ENCODE results near the gene EEF2KMT. TPM values are rescaled to one million over a fixed set of nuclear protein-coding genes. Genes with fewer than 3 reads are reported as not detected.
"Not testable (repeated sequence)": the region's sequence is repeated elsewhere in the genome, so short reads cannot be mapped to it uniquely, and the experiment has no call there.

The EEF2KMT gene
- total and polyA plus RNA-seq, 2 of the 13 experiments (the other 11 are each of a cell fraction or from before 2014, with no cell fraction given), result 10.7 to 26.9 TPM

GRCh38 chr16:5134739-5135452, 37.3 kb upstream of the EEF2KMT start (continued):
- TF ChIP-seq ZBTB40 (IDR thresholded peaks at IDR 0.05); MAZ (IDR thresholded peaks at IDR 0.05; ENCODE audit: borderline replicate concordance, low read depth, low read length): not testable (repeated sequence)
- TF ChIP-seq ZBTB40 (CRISPR knock-in tag; IDR thresholded peaks at IDR 0.05), result peak; percentile 69; the same call in 1 of the 2 replicates
- peak; percentile 98 for TF ChIP-seq ZNF567 (CRISPR knock-in tag; IDR thresholded peaks at IDR 0.05; ENCODE audit: borderline replicate concordance)
- TF ChIP-seq SAP130 (CRISPR knock-in tag; IDR thresholded peaks at IDR 0.05; ENCODE audit: low read depth), result peak; percentile 73; the same call in 1 of the 2 replicates
- TF ChIP-seq, protein P1, sequence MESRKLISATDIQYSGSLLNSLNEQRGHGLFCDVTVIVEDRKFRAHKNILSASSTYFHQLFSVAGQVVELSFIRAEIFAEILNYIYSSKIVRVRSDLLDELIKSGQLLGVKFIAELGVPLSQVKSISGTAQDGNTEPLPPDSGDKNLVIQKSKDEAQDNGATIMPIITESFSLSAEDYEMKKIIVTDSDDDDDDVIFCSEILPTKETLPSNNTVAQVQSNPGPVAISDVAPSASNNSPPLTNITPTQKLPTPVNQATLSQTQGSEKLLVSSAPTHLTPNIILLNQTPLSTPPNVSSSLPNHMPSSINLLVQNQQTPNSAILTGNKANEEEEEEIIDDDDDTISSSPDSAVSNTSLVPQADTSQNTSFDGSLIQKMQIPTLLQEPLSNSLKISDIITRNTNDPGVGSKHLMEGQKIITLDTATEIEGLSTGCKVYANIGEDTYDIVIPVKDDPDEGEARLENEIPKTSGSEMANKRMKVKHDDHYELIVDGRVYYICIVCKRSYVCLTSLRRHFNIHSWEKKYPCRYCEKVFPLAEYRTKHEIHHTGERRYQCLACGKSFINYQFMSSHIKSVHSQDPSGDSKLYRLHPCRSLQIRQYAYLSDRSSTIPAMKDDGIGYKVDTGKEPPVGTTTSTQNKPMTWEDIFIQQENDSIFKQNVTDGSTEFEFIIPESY (CRISPR knock-in tag; IDR thresholded peaks at IDR 0.05), result 0 out of 2 replicates have a peak, but pooled peaks have one; percentile 30
- TF ChIP-seq ISL2 (CRISPR knock-in tag; IDR thresholded peaks at IDR 0.05), result peak; percentile 67
- TF ChIP-seq ZNF329 (CRISPR knock-in tag; IDR thresholded peaks at IDR 0.05; ENCODE audit: low read depth), result peak; percentile 71; the same call in 1 of the 2 replicates
- TF ChIP-seq, protein P2, sequence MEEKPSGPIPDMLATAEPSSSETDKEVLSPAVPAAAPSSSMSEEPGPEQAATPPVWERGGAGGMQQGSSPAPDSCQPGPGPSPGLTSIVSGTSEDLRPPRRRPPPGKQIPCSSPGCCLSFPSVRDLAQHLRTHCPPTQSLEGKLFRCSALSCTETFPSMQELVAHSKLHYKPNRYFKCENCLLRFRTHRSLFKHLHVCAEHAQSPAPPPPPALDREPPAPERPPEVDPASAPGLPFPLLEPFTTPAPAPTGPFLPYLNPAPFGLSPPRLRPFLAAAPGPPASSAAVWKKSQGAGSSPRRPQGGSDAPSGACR (CRISPR knock-in tag; IDR thresholded peaks at IDR 0.05), result peak; percentile 94
- peak; percentile 94 for TF ChIP-seq ZMYM4 (CRISPR knock-in tag; IDR thresholded peaks at IDR 0.05)
- peak; percentile 89 for TF ChIP-seq TEAD3 (CRISPR knock-in tag; optimal IDR thresholded peaks at IDR 0.05; ENCODE audit: borderline replicate concordance)
- peak in 1 of 2 experiments; percentile 46; a peak in 1 of 4 replicates for TF ChIP-seq NR2F1 (CRISPR knock-in tag; IDR thresholded peaks at IDR 0.05)
- TF ChIP-seq RFXAP (CRISPR knock-in tag; IDR thresholded peaks at IDR 0.05; ENCODE audit: borderline replicate concordance), result peak; percentile 85; the same call in 1 of the 2 replicates
- peak; percentile 79 for TF ChIP-seq TBX2 (CRISPR knock-in tag; IDR thresholded peaks at IDR 0.05; ENCODE audit: borderline replicate concordance)
- TF ChIP-seq MAZ (CRISPR knock-in tag; IDR thresholded peaks at IDR 0.05; ENCODE audit: low read depth), result peak; percentile 37; the same call in 1 of the 2 replicates
- 0 out of 2 replicates have a peak, but pooled peaks have one; percentile 5 for TF ChIP-seq SMC3 (IDR thresholded peaks at IDR 0.05; ENCODE audit: low read length)
- TF ChIP-seq ZNF335 (CRISPR knock-in tag; IDR thresholded peaks at IDR 0.05), result 0 out of 2 replicates have a peak, but pooled peaks have one; percentile 53
- peak; percentile 85 for TF ChIP-seq IRF2 (CRISPR knock-in tag; IDR thresholded peaks at IDR 0.05)
